Measurements from ENCODE around the gene CBX4.

Gene CBX4

GRCh38 chr17:79830763-79831264, 8.4 kb downstream of the CBX4 start:
- peaks cover 27% of the 10 kb centered on the region for H3K4me1 ChIP-seq
- H3K4me3 ChIP-seq (ENCODE audit: low read depth, low read length) = peak overlapping the region; percentile 31
- H3K27me3 ChIP-seq (ENCODE audit: control insufficient read depth, insufficient read depth, low read length) = no peaks in the 10 kb centered on the region
- TF ChIP-seq CTCF (IDR thresholded peaks at IDR 0.05) = no peak
- H3K27ac ChIP-seq = no peak overlapping the region
- no peak overlapping the region for H2AFZ ChIP-seq
- H3K9ac ChIP-seq = no peak overlapping the region
- H3K79me2 ChIP-seq = peaks cover 13% of the 10 kb centered on the region
- no peaks in the 10 kb centered on the region for H3K9me3 ChIP-seq (ENCODE audit: control insufficient read depth, low read length)
- H3K36me3 ChIP-seq (ENCODE audit: control insufficient read depth, insufficient read depth, low read length) = no peaks in the 10 kb centered on the region
- H3K4me2 ChIP-seq (ENCODE audit: low read length) = peak overlapping the region; percentile 81

GRCh38 chr17:79830303-79830702, 8.9 kb downstream of the CBX4 start:
- Histone ChIP-seq H3K4me1 (peaks cover 27% of the 10 kb centered on the region), H2AFZ (no peak overlapping the region)
- no peak for TF ChIP-seq CTCF (IDR thresholded peaks at IDR 0.05)

GRCh38 chr17:79829457-79829856, 9.8 kb downstream of the CBX4 start:
- H3K4me1 ChIP-seq = peaks cover 27% of the 10 kb centered on the region

More at GRCh38 chr17:79830303-79830702, 8.9 kb downstream of the CBX4 start:
- no peaks in the 10 kb centered on the region for H3K9me3 ChIP-seq (ENCODE audit: control insufficient read depth, low read length)
- no peaks in the 10 kb centered on the region for H3K36me3 ChIP-seq (ENCODE audit: control insufficient read depth, insufficient read depth, low read length)
- no peaks in the 10 kb centered on the region for H3K27me3 ChIP-seq (ENCODE audit: control insufficient read depth, insufficient read depth, low read length)
- H3K4me3 ChIP-seq (ENCODE audit: low read depth, low read length) = no peak overlapping the region
- H3K79me2 ChIP-seq = peaks cover 13% of the 10 kb centered on the region
- H3K9ac ChIP-seq = no peak overlapping the region
- H3K4me2 ChIP-seq (ENCODE audit: low read length) = no peak overlapping the region
- H3K27ac ChIP-seq = no peak overlapping the region

GRCh38 chr17:79829004-79829403, 10.2 kb downstream of the CBX4 start:
- Histone ChIP-seq H3K9ac (no peak overlapping the region), H3K36me3 (ENCODE audit: control insufficient read depth, insufficient read depth, low read length) (no peaks in the 10 kb centered on the region), H3K4me3 (ENCODE audit: low read depth, low read length) (no peak overlapping the region), H3K4me1 (peaks cover 27% of the 10 kb centered on the region), H3K79me2 (peaks cover 4% of the 10 kb centered on the region), H3K4me2 (ENCODE audit: low read length) (no peak overlapping the region), H3K27me3 (ENCODE audit: control insufficient read depth, insufficient read depth, low read length) (no peaks in the 10 kb centered on the region), H3K9me3 (ENCODE audit: control insufficient read depth, low read length) (no peaks in the 10 kb centered on the region), H3K27ac (no peak overlapping the region), H2AFZ (no peak overlapping the region)
- no peak for TF ChIP-seq CTCF (IDR thresholded peaks at IDR 0.05)

More at GRCh38 chr17:79829457-79829856, 9.8 kb downstream of the CBX4 start:
- H3K79me2 ChIP-seq = peaks cover 5% of the 10 kb centered on the region
- no peak overlapping the region for H3K27ac ChIP-seq
- no peak overlapping the region for H3K4me2 ChIP-seq (ENCODE audit: low read length)
- H3K4me3 ChIP-seq (ENCODE audit: low read depth, low read length) = no peak overlapping the region
- no peak for TF ChIP-seq CTCF (IDR thresholded peaks at IDR 0.05)
- H3K27me3 ChIP-seq (ENCODE audit: control insufficient read depth, insufficient read depth, low read length) = no peaks in the 10 kb centered on the region
- no peaks in the 10 kb centered on the region for H3K9me3 ChIP-seq (ENCODE audit: control insufficient read depth, low read length)
- H2AFZ ChIP-seq = no peak overlapping the region
- H3K9ac ChIP-seq = no peak overlapping the region
- H3K36me3 ChIP-seq (ENCODE audit: control insufficient read depth, insufficient read depth, low read length) = no peaks in the 10 kb centered on the region

- H3K27ac ChIP-seq = no peak overlapping the region
- H3K27me3 ChIP-seq (ENCODE audit: control insufficient read depth, insufficient read depth, low read length) = no peaks in the 10 kb centered on the region
- H3K79me2 ChIP-seq = no peaks in the 10 kb centered on the region
- no peak overlapping the region for H3K4me3 ChIP-seq (ENCODE audit: low read depth, low read length)
- no peak for TF ChIP-seq CTCF (IDR thresholded peaks at IDR 0.05)
- no peak overlapping the region for H2AFZ ChIP-seq
- H3K36me3 ChIP-seq (ENCODE audit: control insufficient read depth, insufficient read depth, low read length) = no peaks in the 10 kb centered on the region
- H3K4me1 ChIP-seq = peaks cover 14% of the 10 kb centered on the region
- no peak overlapping the region for H3K4me2 ChIP-seq (ENCODE audit: low read length)
- H3K9ac ChIP-seq = no peak overlapping the region
- H3K9me3 ChIP-seq (ENCODE audit: control insufficient read depth, low read length) = no peaks in the 10 kb centered on the region
Observed at GRCh38 chr17:79826841-79827578, 12.2 kb downstream of the CBX4 start.
